Activated naive CD4-positive, alpha-beta T cell treated with anti-CD3 and anti-CD28 coated beads, Interleukin-2, amount 10 ng/mL, durations not matched to agents 7 days and 5 days (primary cell): ENCODE data around the gene AMHR2.
A peak's percentile ranks its signal among the peaks of the same experiment; 100 is the strongest.
"Not testable (repeated sequence)": the region's sequence is repeated elsewhere in the genome, so short reads cannot be mapped to it uniquely, and the experiment has no call there.

Experiments used
- CTCF ChIA-PET: fragments of 350-600 bp; sonication (Branson Sonifier 250); formaldehyde crosslinking; loops from one replicate; lab custom pipeline; 2021; ENCODE audit warnings: antibody characterized with exemption; lab: Charles Lee
- DNase-seq: peaks from one replicate; pipeline ENCODE4 v3.0.0-alpha.2; 2020
- H3K27ac Mint-ChIP-seq: one replicate; pipeline ENCODE4 v1.8.0; 2021; ENCODE audit warnings: mild to moderate bottlenecking, moderate library complexity, mixed read lengths
- H3K27me3 Mint-ChIP-seq: one replicate; pipeline ENCODE4 v1.8.0; 2021; ENCODE audit warnings: mild to moderate bottlenecking, mixed read lengths
- H3K36me3 Mint-ChIP-seq: one replicate; pipeline ENCODE4 v1.8.0; 2021; ENCODE audit warnings: mixed read lengths
- H3K4me1 Mint-ChIP-seq: one replicate; pipeline ENCODE4 v1.8.0; 2021; ENCODE audit warnings: mixed read lengths
- H3K4me3 Mint-ChIP-seq: one replicate; pipeline ENCODE4 v1.8.0; 2021; ENCODE audit warnings: mild to moderate bottlenecking, moderate library complexity, mixed read lengths
- H3K9me3 Mint-ChIP-seq: one replicate; pipeline ENCODE4 v1.8.0; 2021; ENCODE audit warnings: mixed read lengths

Gene AMHR2

DNA sequence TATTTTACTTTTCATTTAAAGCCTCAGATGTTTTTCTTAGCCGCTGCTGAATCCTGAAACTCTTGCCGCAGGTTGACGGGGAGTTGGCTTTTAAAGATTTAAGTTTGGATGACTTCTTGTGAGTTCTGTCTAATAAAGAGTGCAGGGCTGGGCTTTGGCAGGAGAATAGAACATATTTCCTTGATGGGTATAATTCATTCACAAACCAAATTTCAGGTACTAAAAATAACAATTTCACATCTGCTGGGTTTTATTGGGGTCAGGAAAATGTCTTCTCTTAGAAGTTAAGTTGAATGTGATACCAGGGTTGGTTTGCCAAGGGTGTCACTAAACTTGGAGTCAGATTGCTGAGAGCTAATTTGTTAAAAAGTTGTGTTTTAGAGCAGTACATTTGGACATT is 34.0 kb upstream of the AMHR2 start:
- Mint-ChIP-seq H3K9me3 (no peaks in the 10 kb centered on the region), H3K27ac (peak overlapping the region; percentile 56), H3K4me3 (no peak overlapping the region), H3K4me1 (peaks cover 49% of the 10 kb centered on the region), H3K27me3 (no peaks in the 10 kb centered on the region), H3K36me3 (peaks cover 29% of the 10 kb centered on the region)
- no peak for DNase-seq
- CTCF ChIA-PET: interaction anchor here (1.2 kb wide), 1 partner anchor 8 kb away, joined by 4 read pairs; no protein-coding TSS in a partner anchor

DNA sequence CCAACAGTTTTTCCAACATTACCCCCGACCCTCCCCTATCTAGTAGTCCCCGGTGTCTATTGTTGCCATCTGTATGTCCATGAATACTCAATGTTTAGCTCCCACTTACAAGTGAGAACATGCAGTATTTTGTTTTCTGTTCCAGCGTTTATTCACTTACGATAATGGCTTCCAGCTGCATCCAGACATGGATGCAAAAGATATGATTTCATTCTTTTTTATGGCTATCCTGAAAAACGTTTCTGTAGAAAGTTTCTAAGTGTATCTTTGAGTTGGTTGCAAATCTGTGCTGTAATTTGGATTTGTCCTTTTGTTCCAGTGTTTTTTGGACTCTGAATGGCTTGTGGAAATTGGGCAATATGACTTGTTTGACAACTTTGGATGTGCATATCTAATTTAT is 31.9 kb upstream of the AMHR2 start:
- H3K4me1 Mint-ChIP-seq: peaks cover 41% of the 10 kb centered on the region
- peaks cover 30% of the 10 kb centered on the region for H3K36me3 Mint-ChIP-seq
- H3K4me3 Mint-ChIP-seq: no peak overlapping the region
- H3K9me3 Mint-ChIP-seq: no peaks in the 10 kb centered on the region
- no peak for DNase-seq
- CTCF ChIA-PET: interaction anchor here (0.9 to 1.1 kb wide), 2 partner anchors 30 to 39 kb away, joined by 3 to 5 read pairs; no protein-coding TSS in a partner anchor
- H3K27me3 Mint-ChIP-seq: no peaks in the 10 kb centered on the region
- H3K27ac Mint-ChIP-seq: no peak overlapping the region

DNA sequence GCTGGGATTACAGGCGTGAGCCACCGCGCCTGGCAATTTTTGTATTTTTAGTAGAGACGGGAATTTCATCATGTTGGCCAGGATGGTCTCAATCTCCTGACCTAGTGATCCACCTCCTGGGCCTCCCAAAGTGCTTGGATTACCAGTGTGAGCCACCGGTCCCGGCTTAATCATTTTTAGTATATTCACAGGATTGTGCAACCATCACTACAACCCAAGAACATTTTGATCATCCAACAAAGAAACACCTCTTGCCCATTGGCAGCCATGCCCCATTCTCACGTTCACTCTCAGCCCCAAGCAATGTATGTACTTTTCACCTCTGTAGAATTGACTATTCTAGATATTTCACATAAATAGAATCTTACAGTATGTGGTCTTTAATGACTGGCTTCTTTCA is 23.8 kb upstream of the AMHR2 start:
- no peak overlapping the region for H3K4me3 Mint-ChIP-seq
- no peaks in the 10 kb centered on the region for H3K27me3 Mint-ChIP-seq
- H3K9me3 Mint-ChIP-seq: no peaks in the 10 kb centered on the region
- H3K4me1 Mint-ChIP-seq: peaks cover 2% of the 10 kb centered on the region
- H3K36me3 Mint-ChIP-seq: peaks cover 22% of the 10 kb centered on the region
- DNase-seq: no peak
- no peak overlapping the region for H3K27ac Mint-ChIP-seq
- CTCF ChIA-PET: no interaction called here

- not testable (repeated sequence) for H3K27ac Mint-ChIP-seq, H3K9me3 Mint-ChIP-seq, DNase-seq, H3K4me1 Mint-ChIP-seq, H3K27me3 Mint-ChIP-seq, H3K4me3 Mint-ChIP-seq
- CTCF ChIA-PET: interaction anchor here (0.8 to 1.1 kb wide), 2 partner anchors 19 to 20 kb away, joined by 3 read pairs; no protein-coding TSS in a partner anchor
- H3K36me3 Mint-ChIP-seq: peaks cover 20% of the 10 kb centered on the region
Observed at GRCh38 chr12:53402351-53402750, 21.3 kb upstream of the AMHR2 start.

DNA sequence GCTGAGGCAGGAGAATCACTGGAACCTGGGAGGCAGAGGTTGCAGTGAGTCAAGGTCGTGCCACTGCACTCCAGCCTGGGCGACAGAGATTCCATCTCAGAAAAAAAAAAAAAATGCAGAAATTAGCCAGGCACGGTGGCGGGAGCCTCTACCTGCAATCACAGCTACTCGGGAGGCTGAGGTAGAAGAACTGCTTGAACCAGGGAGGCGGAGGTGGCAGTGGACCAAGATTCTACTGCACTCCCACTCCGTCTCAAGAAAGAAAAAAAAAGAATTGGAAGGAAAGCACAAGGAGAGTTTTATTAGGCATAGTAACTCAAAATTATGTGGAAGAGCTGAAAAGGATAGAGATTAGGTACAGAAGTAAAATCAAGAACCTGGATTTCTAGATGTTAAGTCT is 20.8 kb upstream of the AMHR2 start:
- no peaks in the 10 kb centered on the region for H3K4me1 Mint-ChIP-seq
- no peaks in the 10 kb centered on the region for H3K27me3 Mint-ChIP-seq
- H3K36me3 Mint-ChIP-seq: peaks cover 18% of the 10 kb centered on the region
- CTCF ChIA-PET: interaction anchor here (0.8 kb wide), 1 partner anchor 20 kb away, joined by 3 read pairs; no protein-coding TSS in a partner anchor
- no peak overlapping the region for H3K4me3 Mint-ChIP-seq
- DNase-seq: no peak
- H3K27ac Mint-ChIP-seq: no peak overlapping the region
- no peaks in the 10 kb centered on the region for H3K9me3 Mint-ChIP-seq

- H3K4me1 Mint-ChIP-seq: peaks cover 19% of the 10 kb centered on the region
- H3K36me3 Mint-ChIP-seq: peaks cover 46% of the 10 kb centered on the region
- DNase-seq: no peak
- CTCF ChIA-PET: interaction anchor here (0.9 to 2.0 kb wide), 2 partner anchors 11 to 97 kb away, joined by 3 to 7 read pairs; no protein-coding TSS in a partner anchor
- H3K27me3 Mint-ChIP-seq: no peaks in the 10 kb centered on the region
- no peaks in the 10 kb centered on the region for H3K9me3 Mint-ChIP-seq
- H3K27ac Mint-ChIP-seq: no peak overlapping the region
- H3K4me3 Mint-ChIP-seq: no peak overlapping the region
Observed at GRCh38 chr12:53410951-53411350, 12.7 kb upstream of the AMHR2 start.

GRCh38 chr12:53413485-53414204 is 10.0 kb upstream of the AMHR2 start:
- CTCF ChIA-PET: no interaction called here
- no peak overlapping the region for H3K4me3 Mint-ChIP-seq

DNA sequence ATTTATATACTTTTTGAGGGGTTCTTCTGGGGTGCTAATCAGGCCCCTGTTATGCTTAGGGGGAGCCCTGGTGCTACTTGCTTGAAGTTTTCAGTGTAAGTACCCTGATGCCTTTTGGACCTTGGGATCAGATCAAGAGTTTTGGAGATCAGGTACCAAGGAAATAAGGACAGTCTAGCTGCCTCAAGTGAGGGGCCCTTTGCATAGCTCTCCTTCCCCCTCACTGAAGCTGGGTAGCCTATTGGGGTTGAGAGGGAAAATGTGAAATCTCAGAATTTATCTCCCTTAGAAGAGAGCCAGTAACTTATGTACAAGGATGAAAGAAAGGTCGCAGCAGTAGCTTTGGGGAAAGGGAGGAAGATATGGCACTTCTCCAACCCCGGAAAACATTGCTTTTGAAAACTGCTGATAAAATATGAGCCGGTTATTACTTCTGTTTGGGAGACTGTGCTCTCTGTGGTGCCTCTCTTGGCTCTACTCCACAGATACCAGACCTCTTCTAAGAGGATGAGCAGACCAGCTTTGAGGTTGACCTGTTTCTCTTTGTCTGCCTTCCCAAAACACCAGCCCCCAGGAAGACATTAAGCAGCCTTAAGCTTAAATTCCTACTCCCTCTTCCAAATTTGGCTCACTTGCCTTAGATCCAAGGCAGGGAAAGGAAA is 8.8 kb upstream of the AMHR2 start:
- peaks cover 31% of the 10 kb centered on the region for H3K4me1 Mint-ChIP-seq
- no peak overlapping the region for H3K27ac Mint-ChIP-seq
- H3K27me3 Mint-ChIP-seq: no peaks in the 10 kb centered on the region
- no peak overlapping the region for H3K4me3 Mint-ChIP-seq
- peaks cover 32% of the 10 kb centered on the region for H3K36me3 Mint-ChIP-seq
- no peaks in the 10 kb centered on the region for H3K9me3 Mint-ChIP-seq
- DNase-seq: no peak
- CTCF ChIA-PET: interaction anchor here (0.6 to 1.7 kb wide), 3 partner anchors 63 to 85 kb away, joined by 3 to 5 read pairs (median 4); no protein-coding TSS in a partner anchor

More at GRCh38 chr12:53413485-53414204, 10.0 kb upstream of the AMHR2 start:
- Mint-ChIP-seq H3K4me1 (peaks cover 25% of the 10 kb centered on the region), H3K27ac (peak overlapping the region; percentile 33), H3K27me3 (no peaks in the 10 kb centered on the region), H3K9me3 (no peaks in the 10 kb centered on the region), H3K36me3 (peaks cover 40% of the 10 kb centered on the region)
- no peak for DNase-seq

DNA sequence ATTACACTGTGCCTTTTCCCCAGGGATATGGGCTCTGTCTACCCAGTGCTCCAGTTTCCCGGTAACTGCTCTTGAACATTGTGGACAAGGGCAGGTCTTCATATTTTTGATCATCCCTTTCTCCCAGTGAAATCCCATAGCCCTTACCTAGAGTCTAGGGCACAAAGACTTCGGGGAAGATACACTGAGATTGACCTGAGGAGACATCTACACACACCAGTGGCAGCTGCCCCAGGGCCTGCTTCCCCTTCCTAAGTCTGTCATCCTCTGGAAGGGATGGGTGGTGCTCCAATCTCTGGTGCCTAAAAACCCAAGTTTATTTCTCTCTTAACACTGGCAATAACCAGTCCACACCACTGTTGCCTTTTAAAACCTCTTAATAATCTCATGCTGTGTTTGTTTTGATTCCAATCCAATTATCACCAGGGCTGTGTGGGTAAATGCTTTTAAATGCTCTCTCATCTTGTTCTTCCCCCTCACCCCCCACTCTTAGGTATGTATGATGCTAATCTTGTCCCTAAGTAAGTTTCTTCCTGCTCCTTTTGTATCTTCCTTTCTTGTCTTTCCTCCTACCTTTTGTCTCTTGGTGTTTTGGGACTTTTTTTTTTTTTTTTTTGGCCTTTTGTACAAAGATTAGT is 7.8 kb upstream of the AMHR2 start:
- not testable (repeated sequence) for H3K27ac Mint-ChIP-seq, H3K4me3 Mint-ChIP-seq, H3K9me3 Mint-ChIP-seq, DNase-seq, H3K27me3 Mint-ChIP-seq
- CTCF ChIA-PET: interaction anchor here (1.2 to 2.4 kb wide), 3 partner anchors 64 to 71 kb away, joined by 3 to 10 read pairs (median 5); no protein-coding TSS in a partner anchor
- Mint-ChIP-seq H3K4me1 (peaks cover 34% of the 10 kb centered on the region), H3K36me3 (peaks cover 26% of the 10 kb centered on the region)

GRCh38 chr12:53417291-53417816 is 6.3 kb upstream of the AMHR2 start:
- not testable (repeated sequence) for DNase-seq, H3K27ac Mint-ChIP-seq, H3K4me3 Mint-ChIP-seq, H3K27me3 Mint-ChIP-seq, H3K9me3 Mint-ChIP-seq
- Mint-ChIP-seq H3K36me3 (peaks cover 14% of the 10 kb centered on the region), H3K4me1 (peaks cover 34% of the 10 kb centered on the region)
- CTCF ChIA-PET: interaction anchor here (0.8 to 2.6 kb wide), 4 partner anchors 35 to 72 kb away, joined by 3 to 26 read pairs (median 8); no protein-coding TSS in a partner anchor

DNA sequence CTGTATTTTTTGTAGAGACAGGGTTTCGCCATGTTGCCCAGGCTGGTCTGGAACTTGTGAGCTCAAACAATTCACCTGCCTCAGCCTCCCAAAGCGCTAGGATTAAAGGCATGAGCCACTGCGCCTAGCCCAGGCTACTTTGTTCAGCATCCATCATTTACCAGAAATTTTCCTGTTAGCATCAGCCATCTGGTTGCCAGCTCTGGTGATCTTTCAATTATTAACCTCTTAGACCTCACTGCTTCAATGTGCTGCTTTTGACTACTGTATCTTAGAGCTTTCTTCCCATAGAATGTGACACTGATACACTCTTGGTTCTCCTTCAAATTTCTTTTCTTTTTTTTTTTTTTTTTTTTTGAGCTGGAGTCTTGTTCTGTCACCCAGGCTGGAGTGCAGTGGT is 5.4 kb upstream of the AMHR2 start:
- CTCF ChIA-PET: interaction anchor here (0.7 to 2.6 kb wide), 5 partner anchors 37 to 114 kb away, joined by 3 to 26 read pairs (median 5); no protein-coding TSS in a partner anchor
- no peak overlapping the region for H3K4me3 Mint-ChIP-seq
- peaks cover 26% of the 10 kb centered on the region for H3K4me1 Mint-ChIP-seq
- H3K9me3 Mint-ChIP-seq: no peaks in the 10 kb centered on the region
- no peaks in the 10 kb centered on the region for H3K27me3 Mint-ChIP-seq
- H3K27ac Mint-ChIP-seq: no peak overlapping the region
- no peak for DNase-seq
- peaks cover 7% of the 10 kb centered on the region for H3K36me3 Mint-ChIP-seq

- Mint-ChIP-seq H3K27ac (no peak overlapping the region), H3K4me3 (no peak overlapping the region), H3K27me3 (peaks cover 6% of the 10 kb centered on the region), H3K4me1 (peaks cover 22% of the 10 kb centered on the region), H3K9me3 (no peaks in the 10 kb centered on the region), H3K36me3 (no peaks in the 10 kb centered on the region)
- CTCF ChIA-PET: interaction anchor here (2.3 to 7.5 kb wide), 3 partner anchors 37 to 98 kb away, joined by 11 to 162 read pairs (median 29); partner anchors contain the start of gene AAAS
- no peak for DNase-seq
Observed at GRCh38 chr12:53419756-53420155, 3.9 kb upstream of the AMHR2 start.

DNA sequence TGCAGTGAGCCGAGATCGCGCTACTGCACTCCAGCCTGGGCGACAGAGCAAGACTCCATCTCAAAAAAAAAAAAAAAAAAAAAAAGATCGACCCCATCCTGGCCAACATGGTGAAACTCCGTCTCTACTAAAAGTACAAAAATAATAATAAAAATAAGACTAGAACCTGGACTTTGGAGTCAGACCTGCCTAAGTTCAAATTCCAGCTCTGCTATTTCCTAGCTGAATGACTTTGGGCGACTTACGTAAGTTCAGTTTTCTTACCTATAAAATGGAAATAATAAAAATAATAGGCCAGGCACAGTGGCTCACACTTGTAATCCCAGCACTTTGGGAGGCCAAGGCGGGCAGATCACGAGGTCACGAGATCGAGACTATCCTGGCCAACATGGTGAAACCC is 1.4 kb upstream of the AMHR2 start:
- not testable (repeated sequence) for H3K9me3 Mint-ChIP-seq, H3K36me3 Mint-ChIP-seq, DNase-seq, H3K4me3 Mint-ChIP-seq, H3K27ac Mint-ChIP-seq
- peaks cover 11% of the 10 kb centered on the region for H3K27me3 Mint-ChIP-seq
- CTCF ChIA-PET: interaction anchor here (0.9 to 7.5 kb wide), 9 partner anchors 11 to 261 kb away, joined by 3 to 162 read pairs (median 9); no protein-coding TSS in a partner anchor
- H3K4me1 Mint-ChIP-seq: peaks cover 19% of the 10 kb centered on the region
